Right lobe of liver (tissue), 6 donors: ENCODE measurements around the gene PDLIM5. TPM values are rescaled to one million over a fixed set of nuclear protein-coding genes. Genes with fewer than 3 reads are reported as not detected.

Experiments
- ATAC-seq, 4 donors: fragments of 200-7000 bp; cut with Tn5 transposase; one replicate each; pipeline ENCODE4 v1.9.1; 2020; ENCODE audit warnings: mild to moderate bottlenecking in 4 of 4, moderate library complexity in 4 of 4
- DNase-seq, 3 donors: peaks; one replicate each; pipeline ENCODE4 v3.0.0-alpha.2; 2020
- H3K27ac ChIP-seq, 3 donors: fragments of 200-600 bp; one replicate each; pipeline ENCODE4 v1.8.0; 2022
- H3K27me3 ChIP-seq, 2 donors: fragments of 200-600 bp; one replicate each; pipeline ENCODE4 v1.8.0; 2022
- H3K36me3 ChIP-seq, 4 donors: fragments of 200-600 bp; sonication (generic) in 1 of 4; one replicate each; pipeline versions ENCODE4 v1.5.1 to v1.8.0; 2017 to 2022; ENCODE audit warnings: control low read depth in 1 of 4
- H3K4me1 ChIP-seq, 4 donors: fragments of 200-600 bp; sonication (generic) in 1 of 4; one replicate each; pipeline versions ENCODE4 v1.5.1 to v1.8.0; 2017 to 2022; ENCODE audit warnings: control low read depth in 1 of 4
- H3K4me3 ChIP-seq, 3 donors: fragments of 200-600 bp; one replicate each; pipeline ENCODE4 v1.8.0; 2022
- H3K9me3 ChIP-seq, 4 donors: fragments of 200-600 bp; sonication (generic) in 1 of 4; one replicate each; pipeline versions ENCODE4 v1.5.1 to v1.8.0; 2017 to 2022; ENCODE audit warnings: control low read depth in 1 of 4
- CTCF ChIP-seq, 4 donors: fragments of 200-600 bp in 3 of 4; fragments of 450-650 bp in 1 of 4; IDR thresholded peaks; one replicate each; pipeline versions ENCODE4 v1.5.1 to v1.8.0; 2016 to 2022; ENCODE audit warnings: antibody characterized with exemption in 4 of 4, mild to moderate bottlenecking in 2 of 4
- POLR2A ChIP-seq: fragments of 450-650 bp; IDR thresholded peaks from one replicate; pipeline ENCODE4 v1.6.1; 2017; ENCODE audit warnings: antibody characterized with exemption, mild to moderate bottlenecking
- WGBS: methylation state at CpG from one replicate; pipeline ENCODE4 v1.1.6; 2018; ENCODE audit warnings: low coverage, low lambda C conversion rate; ENCODE audit not compliant: insufficient coverage; ENCODE audit errors: missing lambda C conversion rate; 5-methylcytosine and 5-hydroxymethylcytosine counted together
- intact Hi-C, 2 donors: fragments of 100-400 bp; cut with DNase I; formaldehyde crosslinking; loops; one replicate each; pipeline versions ENCODE4 v1.11.2 to v1.14.1; 2022
- total RNA-seq, 6 experiments: library from RNA; depleted of rRNA in 2 of 6; stranded (reverse); fragments of >200 nt in 2 of 6; fragmentation: NEBNext Ultra II Directional in 3 of 6; extraction: Animal tissue kit (Norgen Biotek cat#: 25700) in 3 of 6; gene quantifications; one replicate each; pipeline versions ENCODE4 v1.1.0 to v1.2.4, GENCODE V29; 2016 to 2023
- donor health status: DM: no; HTN: yes; CAD: no.
- donor health status: DM: no; HTN: no; CAD: no.
- donor health status: DM: no; HTN: no; CAD: no.
- donor health status: DM: no; HTN: yes; CAD: no.
- donor health status: DM: no; HTN: yes; CAD: no.

PDLIM5 gene
- total RNA-seq, 6 experiments from 2014 or later: 71.9 to 135 (median 101) TPM

DNA sequence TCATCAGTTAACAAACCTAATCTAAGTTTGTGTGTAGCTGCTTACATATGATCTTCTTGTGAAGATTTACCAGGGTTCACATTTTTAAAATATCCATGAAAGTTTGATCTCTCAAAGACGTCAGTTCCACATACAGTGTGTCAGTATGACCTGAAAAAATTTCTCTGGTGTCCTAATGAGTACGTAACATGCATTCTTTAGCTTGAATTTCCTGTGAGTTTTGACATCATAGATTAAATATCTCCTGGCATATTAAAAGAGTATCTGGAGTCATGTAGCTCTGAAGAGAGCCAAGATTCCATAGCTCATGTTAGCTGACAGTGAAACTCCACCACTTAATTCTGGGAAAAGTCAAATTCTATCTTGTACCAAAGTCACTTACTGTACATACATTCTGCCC lies 43.9 kb upstream of the PDLIM5 start:
- H3K27ac ChIP-seq: peak overlapping the region in 1 of 3 donors; percentile 1
- intact Hi-C loops: loop anchor here (10.0 kb wide), 1 partner anchor 187 kb away; no protein-coding TSS in a partner anchor
- WGBS: 90% methylated on average over 2 of the region's 2 CpGs
- peaks cover 0 to 33% (median 6%) of the 10 kb centered on the region in 4 donors for H3K4me1 ChIP-seq
- no peak for TF ChIP-seq CTCF (IDR thresholded peaks at IDR 0.05)
- TF ChIP-seq POLR2A: no peak
- DNase-seq (no peak), ATAC-seq (no peak)
- H3K36me3 ChIP-seq: no peaks in the 10 kb centered on the region
- no peak overlapping the region for H3K4me3 ChIP-seq
- H3K27me3 ChIP-seq: no peaks in the 10 kb centered on the region
- no peaks in the 10 kb centered on the region for H3K9me3 ChIP-seq

DNA sequence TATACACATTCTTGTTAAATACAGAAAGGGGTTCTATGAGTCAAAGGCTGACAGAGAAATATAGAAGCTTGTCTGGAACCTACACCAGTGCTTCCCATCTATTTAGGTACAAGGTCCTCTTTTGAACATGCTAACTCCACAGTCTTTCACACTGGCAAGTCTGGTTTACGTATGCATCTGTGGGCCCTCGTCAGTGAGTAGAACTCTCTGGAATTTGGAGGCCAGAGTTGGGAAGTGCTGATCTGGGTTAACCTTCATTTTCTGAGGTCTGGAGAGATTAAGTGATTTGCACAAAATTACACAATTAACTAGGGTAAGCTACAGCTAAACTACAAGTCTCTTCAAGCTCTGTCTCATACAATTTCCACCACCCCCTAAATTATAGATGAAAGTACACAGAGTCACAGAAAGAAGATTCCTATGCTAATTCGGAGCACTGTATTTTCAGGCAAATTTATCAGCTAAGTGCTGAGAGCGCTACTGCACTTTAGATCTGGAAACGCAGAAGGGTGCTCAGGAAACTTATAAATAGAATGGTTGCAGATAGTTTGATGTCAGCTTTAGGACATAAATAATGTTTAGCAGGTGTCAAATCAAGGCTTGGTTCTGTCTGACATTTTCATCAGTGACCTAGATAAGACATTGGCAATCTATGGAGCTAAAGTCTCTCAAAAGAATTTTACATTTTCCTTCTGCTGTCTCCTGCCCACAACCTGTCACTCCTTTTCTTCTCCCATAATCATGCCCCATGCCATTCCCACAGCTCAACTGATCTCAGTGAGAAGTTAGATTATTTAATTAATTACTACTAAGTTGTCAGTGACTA lies 43.0 kb upstream of the PDLIM5 start:
- TF ChIP-seq CTCF (IDR thresholded peaks at IDR 0.05): no peak
- no peak for TF ChIP-seq POLR2A
- intact Hi-C loops: loop anchor here (10.0 kb wide), 1 partner anchor 186 kb away; no protein-coding TSS in a partner anchor
- DNase-seq (no peak), ATAC-seq (no peak)
- WGBS: 71% methylated on average over 5 of the region's 5 CpGs
- Histone ChIP-seq H3K4me3 (no peak overlapping the region), H3K27me3 (no peaks in the 10 kb centered on the region), H3K27ac (no peak overlapping the region), H3K4me1 (peaks cover 0 to 43% (median 9%) of the 10 kb centered on the region in 4 donors), H3K9me3 (no peaks in the 10 kb centered on the region), H3K36me3 (no peaks in the 10 kb centered on the region)

GRCh38 chr4:94409375-94409679 lies 42.4 kb upstream of the PDLIM5 start:
- no peaks in the 10 kb centered on the region for H3K36me3 ChIP-seq
- intact Hi-C loops: loop anchor here (10.0 kb wide), 1 partner anchor 185 kb away; no protein-coding TSS in a partner anchor
- DNase-seq (no peak), ATAC-seq (no peak)
- no peaks in the 10 kb centered on the region for H3K9me3 ChIP-seq
- H3K27me3 ChIP-seq: no peaks in the 10 kb centered on the region
- H3K27ac ChIP-seq: no peak overlapping the region
- H3K4me1 ChIP-seq: peaks cover 0 to 46% (median 9%) of the 10 kb centered on the region in 4 donors
- no peak overlapping the region for H3K4me3 ChIP-seq
- 100% methylated on average over 1 of the region's 1 CpG for WGBS
- TF ChIP-seq POLR2A: no peak
- no peak for TF ChIP-seq CTCF (IDR thresholded peaks at IDR 0.05)

GRCh38 chr4:94409962-94410361 lies 41.8 kb upstream of the PDLIM5 start:
- peaks cover 0 to 46% (median 9%) of the 10 kb centered on the region in 4 donors for H3K4me1 ChIP-seq
- ATAC-seq: no peak
- no peaks in the 10 kb centered on the region for H3K9me3 ChIP-seq
- DNase-seq: no peak
- peak overlapping the region; percentile 8 to 80 (median 52) for H3K27ac ChIP-seq
- H3K4me3 ChIP-seq: no peak overlapping the region
- intact Hi-C loops: loop anchor here (10.0 kb wide), 1 partner anchor 185 kb away; no protein-coding TSS in a partner anchor
- no peaks in the 10 kb centered on the region for H3K27me3 ChIP-seq
- no peaks in the 10 kb centered on the region for H3K36me3 ChIP-seq
- no peak for TF ChIP-seq POLR2A
- no peak for TF ChIP-seq CTCF (IDR thresholded peaks at IDR 0.05)
